ENCODE measurements around the gene HOXC13. TPM values are rescaled to one million over a fixed set of nuclear protein-coding genes. Genes with fewer than 3 reads are reported as not detected.

Gene HOXC13
- total RNA-seq, 2 experiments from 2014 or later: 0.06 TPM; not detected in 1

DNA sequence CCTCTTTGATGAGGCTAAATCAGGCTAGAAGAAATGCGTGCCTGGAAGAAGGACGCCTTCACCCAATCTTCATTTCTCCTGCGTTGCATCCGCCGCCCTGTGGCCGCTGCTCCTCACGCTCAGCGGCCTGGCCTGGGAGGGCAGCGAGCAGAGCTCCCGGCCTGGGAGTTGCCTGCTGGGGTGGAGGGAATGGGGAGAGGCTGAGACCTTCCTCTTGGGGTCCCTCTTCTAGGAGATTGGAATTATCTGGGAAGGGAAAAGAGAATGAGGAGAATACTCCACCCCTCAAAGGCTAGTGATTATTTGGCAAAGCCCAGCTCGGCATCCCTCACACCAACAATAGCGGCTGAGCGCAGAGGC, 13.7 kb downstream of the HOXC13 start:
- Histone ChIP-seq H3K79me2 (ENCODE audit: insufficient read depth, low read depth, low read length) (no peaks in the 10 kb centered on the region), H3K9me3 (ENCODE audit: low read length) (no peaks in the 10 kb centered on the region), H3K36me3 (ENCODE audit: insufficient read depth, low read length) (no peaks in the 10 kb centered on the region), H3K4me2 (ENCODE audit: low read length) (no peak overlapping the region), H3K4me1 (ENCODE audit: insufficient read depth, low read length, poor library complexity, severe bottlenecking) (peaks cover 6% of the 10 kb centered on the region), H4K20me1 (ENCODE audit: insufficient read depth, low read length) (no peaks in the 10 kb centered on the region; the same call in 1 of the 2 replicates), H3K27ac (ENCODE audit: low read depth, low read length, poor library complexity, severe bottlenecking) (no peak overlapping the region), H3K9me2 (ENCODE audit: insufficient read depth, low read length) (no peaks in the 10 kb centered on the region), H3K4me3 (ENCODE audit: low read depth, low read length, poor library complexity, severe bottlenecking) (no peak overlapping the region), H2AFZ (ENCODE audit: low read length) (no peak overlapping the region)
- TF ChIP-seq EZH2phosphoT487 (IDR thresholded peaks at IDR 0.05; ENCODE audit: borderline replicate concordance, low read depth, low read length): no peak
- TF ChIP-seq, protein P1, sequence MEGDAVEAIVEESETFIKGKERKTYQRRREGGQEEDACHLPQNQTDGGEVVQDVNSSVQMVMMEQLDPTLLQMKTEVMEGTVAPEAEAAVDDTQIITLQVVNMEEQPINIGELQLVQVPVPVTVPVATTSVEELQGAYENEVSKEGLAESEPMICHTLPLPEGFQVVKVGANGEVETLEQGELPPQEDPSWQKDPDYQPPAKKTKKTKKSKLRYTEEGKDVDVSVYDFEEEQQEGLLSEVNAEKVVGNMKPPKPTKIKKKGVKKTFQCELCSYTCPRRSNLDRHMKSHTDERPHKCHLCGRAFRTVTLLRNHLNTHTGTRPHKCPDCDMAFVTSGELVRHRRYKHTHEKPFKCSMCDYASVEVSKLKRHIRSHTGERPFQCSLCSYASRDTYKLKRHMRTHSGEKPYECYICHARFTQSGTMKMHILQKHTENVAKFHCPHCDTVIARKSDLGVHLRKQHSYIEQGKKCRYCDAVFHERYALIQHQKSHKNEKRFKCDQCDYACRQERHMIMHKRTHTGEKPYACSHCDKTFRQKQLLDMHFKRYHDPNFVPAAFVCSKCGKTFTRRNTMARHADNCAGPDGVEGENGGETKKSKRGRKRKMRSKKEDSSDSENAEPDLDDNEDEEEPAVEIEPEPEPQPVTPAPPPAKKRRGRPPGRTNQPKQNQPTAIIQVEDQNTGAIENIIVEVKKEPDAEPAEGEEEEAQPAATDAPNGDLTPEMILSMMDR (conservative IDR thresholded peaks at IDR 0.05; ENCODE audit: low read length): no peak
- no peak for DNase-seq (ENCODE audit: low spot score)
- no TSS peak for BruUV-seq (replicated peaks)
- intact Hi-C loops (cut with micrococcal nuclease; ENCODE audit: unreplicated experiment): no loop called here
- ChIA-PET POLR2A (no interaction called here), CTCF (ENCODE audit: unreplicated experiment) (no interaction called here)

DNA sequence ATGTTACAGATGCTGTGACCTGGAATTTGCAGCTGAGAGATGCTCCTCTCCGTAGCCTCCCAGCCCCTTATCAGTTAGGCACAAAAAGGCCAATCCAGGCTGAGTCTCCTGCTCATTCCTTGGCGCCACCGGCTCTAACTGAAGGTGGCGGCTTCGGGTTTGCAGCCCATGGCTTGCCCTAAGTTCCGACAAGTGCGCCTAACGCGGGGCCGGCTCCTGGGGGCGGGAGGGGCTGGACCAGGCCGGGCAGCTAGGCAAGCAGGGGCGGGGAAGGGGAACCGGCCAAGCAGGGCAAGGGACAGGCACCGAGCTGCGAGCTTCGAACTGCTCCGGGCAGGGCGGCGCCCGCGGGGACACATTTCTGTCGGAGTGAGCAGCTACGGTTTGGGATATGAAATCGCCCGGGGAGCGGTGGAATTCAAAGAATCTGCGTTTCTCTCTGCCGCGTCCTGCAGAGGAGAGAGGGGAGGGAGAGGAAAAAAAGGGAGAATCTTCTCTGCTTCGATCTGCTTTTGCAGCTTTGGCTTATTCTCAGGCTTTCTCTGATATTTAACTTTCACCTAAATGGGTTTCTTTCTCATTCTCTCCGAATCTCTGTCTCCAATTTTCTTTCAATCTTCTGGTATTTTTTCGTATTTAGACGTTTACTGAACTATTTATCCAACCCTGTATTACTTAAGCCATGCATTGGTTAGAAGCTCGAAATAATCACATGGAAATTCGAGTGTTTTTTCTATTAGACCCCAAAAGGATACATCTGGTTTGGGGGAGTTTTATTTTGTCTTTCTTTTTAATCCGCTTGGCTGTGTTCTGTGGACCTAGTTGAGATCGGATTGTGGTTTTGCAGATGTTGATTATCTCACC, 14.5 kb downstream of the HOXC13 start:
- no peak overlapping the region for H3K27ac ChIP-seq (ENCODE audit: low read depth, low read length, poor library complexity, severe bottlenecking)
- no peak for DNase-seq (ENCODE audit: low spot score)
- CTCF ChIA-PET (ENCODE audit: unreplicated experiment): no interaction called here
- intact Hi-C loops (cut with micrococcal nuclease; ENCODE audit: unreplicated experiment): no loop called here
- POLR2A ChIA-PET: no interaction called here
- no peaks in the 10 kb centered on the region for H3K9me3 ChIP-seq (ENCODE audit: low read length)
- BruUV-seq (replicated peaks): no TSS peak
- no peaks in the 10 kb centered on the region for H3K79me2 ChIP-seq (ENCODE audit: insufficient read depth, low read depth, low read length)
- H4K20me1 ChIP-seq (ENCODE audit: insufficient read depth, low read length): no peaks in the 10 kb centered on the region; the same call in 1 of the 2 replicates
- peak; percentile 28; the same call in 1 of the 2 replicates for TF ChIP-seq EZH2phosphoT487 (IDR thresholded peaks at IDR 0.05; ENCODE audit: borderline replicate concordance, low read depth, low read length)
- TF ChIP-seq, protein P1 (conservative IDR thresholded peaks at IDR 0.05; ENCODE audit: low read length): no peak
- no peaks in the 10 kb centered on the region for H3K9me2 ChIP-seq (ENCODE audit: insufficient read depth, low read length)
- no peaks in the 10 kb centered on the region for H3K36me3 ChIP-seq (ENCODE audit: insufficient read depth, low read length)
- H3K4me3 ChIP-seq (ENCODE audit: low read depth, low read length, poor library complexity, severe bottlenecking): no peak overlapping the region
- H3K4me2 ChIP-seq (ENCODE audit: low read length): no peak overlapping the region
- no peak overlapping the region for H2AFZ ChIP-seq (ENCODE audit: low read length)
- H3K4me1 ChIP-seq (ENCODE audit: insufficient read depth, low read length, poor library complexity, severe bottlenecking): peaks cover 6% of the 10 kb centered on the region
